LNCaP clone FGC (cell line): ENCODE data around the gene GRK3.
"Not testable (repeated sequence)": the region's sequence is repeated elsewhere in the genome, so short reads cannot be mapped to it uniquely, and the experiment has no call there.

Source experiments
- DNase-seq: peaks from one replicate; pipeline ENCODE4 v3.0.0-alpha.2; 2011; ENCODE audit warnings: low read depth
- H3K4me3 ChIP-seq: 2 replicates; pipeline ENCODE4 v1.5.1; 2011; ENCODE audit warnings: mild to moderate bottlenecking, low read depth, low read length, control low read depth
- TF ChIP-seq, protein P1 (sequence below): IDR thresholded peaks from 2 replicates; pipeline ENCODE4 v1.5.1; 2012; ENCODE audit warnings: mild to moderate bottlenecking; ENCODE audit not compliant: control insufficient read depth, insufficient read depth; ENCODE audit errors: extremely low read depth

The GRK3 gene

DNA sequence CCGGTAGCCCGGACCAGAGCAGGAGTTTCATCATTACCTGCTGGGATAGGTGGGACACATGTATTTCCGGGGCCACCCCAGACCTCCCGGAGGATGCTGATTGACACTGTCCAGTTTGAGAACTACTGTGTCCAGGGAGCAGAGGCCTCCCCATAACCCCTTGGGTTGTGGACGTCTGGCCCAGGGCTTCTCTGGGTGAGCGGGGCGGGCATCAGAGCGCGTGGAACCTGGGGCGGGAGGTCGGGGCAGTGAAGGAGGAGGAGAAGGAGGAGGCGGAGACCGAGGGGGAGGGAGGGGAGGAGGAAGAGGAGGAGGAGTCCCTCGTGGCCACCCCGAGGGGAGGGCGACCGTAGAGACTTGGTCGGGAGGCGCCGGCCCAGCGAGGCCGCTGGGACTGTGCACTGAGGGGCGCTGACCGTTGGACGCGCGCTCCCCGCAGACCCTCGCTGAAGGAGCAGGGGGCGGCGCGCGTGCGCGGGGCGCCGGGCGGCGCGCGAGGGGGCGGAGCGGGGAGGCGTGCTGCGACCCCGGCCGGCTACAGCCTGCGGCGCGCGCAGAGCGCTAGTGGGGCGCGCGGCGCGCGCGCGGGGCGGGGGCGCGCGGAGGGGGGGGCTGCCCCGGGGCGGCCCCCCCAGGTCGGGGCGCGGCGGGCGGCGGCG lies at the start of gene GRK3:
GRK3 (plus strand) TSS at position 356 of the 659 bp plus-strand sequence. CDS start 366 bp downstream, outside the sequence.
- no peak for DNase-seq
- TF ChIP-seq, protein P1, sequence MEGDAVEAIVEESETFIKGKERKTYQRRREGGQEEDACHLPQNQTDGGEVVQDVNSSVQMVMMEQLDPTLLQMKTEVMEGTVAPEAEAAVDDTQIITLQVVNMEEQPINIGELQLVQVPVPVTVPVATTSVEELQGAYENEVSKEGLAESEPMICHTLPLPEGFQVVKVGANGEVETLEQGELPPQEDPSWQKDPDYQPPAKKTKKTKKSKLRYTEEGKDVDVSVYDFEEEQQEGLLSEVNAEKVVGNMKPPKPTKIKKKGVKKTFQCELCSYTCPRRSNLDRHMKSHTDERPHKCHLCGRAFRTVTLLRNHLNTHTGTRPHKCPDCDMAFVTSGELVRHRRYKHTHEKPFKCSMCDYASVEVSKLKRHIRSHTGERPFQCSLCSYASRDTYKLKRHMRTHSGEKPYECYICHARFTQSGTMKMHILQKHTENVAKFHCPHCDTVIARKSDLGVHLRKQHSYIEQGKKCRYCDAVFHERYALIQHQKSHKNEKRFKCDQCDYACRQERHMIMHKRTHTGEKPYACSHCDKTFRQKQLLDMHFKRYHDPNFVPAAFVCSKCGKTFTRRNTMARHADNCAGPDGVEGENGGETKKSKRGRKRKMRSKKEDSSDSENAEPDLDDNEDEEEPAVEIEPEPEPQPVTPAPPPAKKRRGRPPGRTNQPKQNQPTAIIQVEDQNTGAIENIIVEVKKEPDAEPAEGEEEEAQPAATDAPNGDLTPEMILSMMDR: no peak

DNA sequence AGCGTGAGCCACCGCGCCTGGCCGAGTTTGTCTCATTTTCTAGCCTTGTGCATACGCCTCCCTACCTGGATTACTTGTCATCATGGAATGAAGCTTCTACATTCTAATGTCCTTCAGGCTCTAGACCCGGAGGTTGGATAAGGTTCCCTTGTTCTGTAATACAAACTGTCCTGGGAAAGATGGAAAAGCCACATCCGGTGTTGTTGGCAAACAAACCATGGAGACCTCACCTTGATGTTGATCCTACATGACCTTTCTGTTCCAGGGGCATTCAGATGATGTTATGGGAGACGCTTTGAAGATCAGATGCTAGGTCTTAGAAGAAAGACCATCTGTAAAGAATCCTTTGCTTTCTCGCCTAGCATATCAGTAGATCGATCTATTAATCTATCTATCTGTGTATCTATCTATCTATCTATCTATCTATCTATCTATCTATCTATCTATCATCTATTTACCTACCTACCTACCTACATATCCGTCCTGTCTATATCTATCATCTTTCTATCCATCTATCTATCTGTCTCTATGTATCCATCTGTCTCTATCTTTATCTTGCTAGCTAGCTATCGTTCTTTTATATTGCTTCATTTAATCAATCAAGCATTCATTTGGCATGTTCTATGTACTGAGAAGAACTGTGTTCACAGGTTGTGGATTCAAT lies 46.3 kb upstream of the GRK3 start:
- TF ChIP-seq, protein P1: no peak
- H3K4me3 ChIP-seq: no peak overlapping the region
- DNase-seq: no peak

More for the DNA sequence above, at the start of gene GRK3:
- H3K4me3 ChIP-seq: peak within 1 kb of the TSS; percentile 75

DNA sequence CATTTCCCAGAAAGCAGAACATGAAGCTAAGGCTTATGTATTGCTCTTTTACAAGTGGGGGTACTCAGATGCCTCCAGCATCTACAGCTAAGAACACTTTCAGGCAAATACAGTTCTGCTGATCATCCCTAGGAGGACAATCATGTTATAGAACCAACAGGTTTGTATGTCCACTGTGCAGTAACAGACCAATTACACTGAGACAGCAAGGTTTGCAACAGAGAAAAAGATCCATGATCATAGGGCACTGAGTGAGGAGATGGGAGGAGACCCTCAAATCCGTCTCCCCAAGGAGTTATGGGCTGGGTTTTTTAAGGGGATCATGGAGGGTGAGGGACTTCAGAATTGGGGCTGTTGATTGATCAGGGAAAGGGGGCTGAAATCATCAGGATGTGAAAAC lies 39.1 kb upstream of the GRK3 start:
- no peak for DNase-seq
- no peak overlapping the region for H3K4me3 ChIP-seq

DNA sequence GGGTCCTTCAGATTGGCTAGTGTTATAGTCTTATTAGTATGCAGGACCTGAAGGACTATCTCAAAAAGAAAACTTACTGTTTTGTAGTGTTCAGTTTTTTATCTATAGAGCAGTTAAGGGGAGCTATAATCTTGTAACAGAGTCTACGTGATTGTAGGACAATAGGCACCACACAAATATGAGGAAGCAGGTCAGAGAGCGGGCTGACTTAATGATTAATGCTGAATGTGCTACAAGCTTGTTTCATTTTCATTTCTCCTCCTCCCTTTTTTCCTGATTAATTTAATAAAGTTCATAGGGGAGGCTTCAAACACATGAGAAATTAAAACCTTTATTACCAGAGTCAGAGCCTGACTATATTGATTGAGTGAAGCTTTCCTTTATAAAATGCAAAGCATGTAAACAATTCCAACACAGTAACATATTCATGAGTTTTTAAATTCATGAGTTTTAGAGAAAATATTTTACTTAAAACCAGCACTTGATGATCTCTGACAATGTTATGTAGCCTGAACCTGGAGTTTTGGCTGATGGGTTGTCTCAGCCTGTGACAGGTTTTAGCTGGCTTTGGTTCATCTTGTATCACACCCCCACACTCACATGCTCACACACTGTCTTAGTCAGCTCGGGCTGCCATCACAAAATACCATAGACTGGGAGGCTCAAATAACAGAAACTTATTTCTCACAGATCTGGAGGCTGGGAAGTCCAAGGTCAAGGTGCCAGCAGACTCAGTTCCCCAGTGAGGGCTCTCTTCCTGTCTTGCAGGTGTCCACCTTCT lies 38.5 kb upstream of the GRK3 start:
- H3K4me3 ChIP-seq, DNase-seq: not testable (repeated sequence)

More for the DNA sequence above, 39.1 kb upstream of the GRK3 start:
- TF ChIP-seq, protein P1: no peak

DNA sequence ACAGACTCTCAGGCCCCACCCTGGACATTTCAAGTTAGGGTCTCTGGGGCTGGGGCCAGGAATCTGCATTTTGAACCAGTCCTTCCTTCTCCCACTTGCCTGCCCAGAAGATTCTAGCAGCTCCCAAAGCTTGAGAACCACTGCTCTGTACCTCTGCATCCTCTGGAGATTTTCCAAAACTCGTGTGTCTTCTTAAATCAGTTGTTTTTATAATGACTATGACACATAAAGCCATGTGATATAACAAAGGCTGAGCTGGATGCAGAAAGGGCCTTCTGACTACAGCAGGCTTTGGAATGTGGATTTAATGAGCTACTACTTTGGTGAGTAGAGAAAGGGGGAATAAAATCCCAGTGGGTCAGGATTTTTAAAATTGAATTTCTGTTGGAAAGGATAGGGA lies 37.5 kb upstream of the GRK3 start:
- not testable (repeated sequence) for DNase-seq, H3K4me3 ChIP-seq

DNA sequence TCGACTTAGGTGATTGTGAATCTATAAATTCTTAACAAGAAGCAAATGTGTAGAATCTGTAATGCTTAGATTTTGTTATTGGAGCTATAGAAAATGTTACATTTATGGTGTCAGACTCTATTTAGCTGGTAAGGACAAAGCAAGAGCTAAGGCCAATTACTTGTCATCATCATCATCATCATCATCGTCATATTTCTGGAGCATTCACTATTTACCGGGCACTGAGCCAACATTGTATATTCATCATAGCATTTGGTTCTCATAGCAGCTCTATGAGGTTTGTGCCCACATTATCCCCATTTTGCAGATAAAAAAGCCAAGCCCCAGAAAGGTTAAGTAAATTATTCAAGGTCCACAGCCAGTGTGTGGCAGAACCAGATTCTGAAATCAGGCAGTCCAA lies 36.4 kb upstream of the GRK3 start:
- H3K4me3 ChIP-seq, DNase-seq: not testable (repeated sequence)

DNA sequence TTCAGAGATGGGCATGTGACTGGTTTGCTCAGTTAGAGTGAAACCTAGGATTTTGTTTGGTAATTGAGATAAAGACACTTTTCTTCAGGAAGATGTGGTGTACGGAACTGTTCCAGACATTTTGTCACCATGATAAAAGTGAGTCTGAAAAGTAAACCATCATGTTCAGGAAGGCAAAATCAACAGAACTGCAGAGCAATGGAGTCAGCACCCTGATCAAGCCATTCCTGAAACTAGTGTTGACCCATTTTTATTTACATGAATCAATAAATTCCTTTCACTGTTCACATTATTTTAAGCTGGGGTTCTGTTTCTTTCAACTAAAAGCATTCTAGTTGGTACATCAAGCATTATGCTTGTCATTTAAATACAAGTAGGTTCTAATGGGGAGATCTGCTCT lies 35.4 kb upstream of the GRK3 start:
- not testable (repeated sequence) for DNase-seq, H3K4me3 ChIP-seq

DNA sequence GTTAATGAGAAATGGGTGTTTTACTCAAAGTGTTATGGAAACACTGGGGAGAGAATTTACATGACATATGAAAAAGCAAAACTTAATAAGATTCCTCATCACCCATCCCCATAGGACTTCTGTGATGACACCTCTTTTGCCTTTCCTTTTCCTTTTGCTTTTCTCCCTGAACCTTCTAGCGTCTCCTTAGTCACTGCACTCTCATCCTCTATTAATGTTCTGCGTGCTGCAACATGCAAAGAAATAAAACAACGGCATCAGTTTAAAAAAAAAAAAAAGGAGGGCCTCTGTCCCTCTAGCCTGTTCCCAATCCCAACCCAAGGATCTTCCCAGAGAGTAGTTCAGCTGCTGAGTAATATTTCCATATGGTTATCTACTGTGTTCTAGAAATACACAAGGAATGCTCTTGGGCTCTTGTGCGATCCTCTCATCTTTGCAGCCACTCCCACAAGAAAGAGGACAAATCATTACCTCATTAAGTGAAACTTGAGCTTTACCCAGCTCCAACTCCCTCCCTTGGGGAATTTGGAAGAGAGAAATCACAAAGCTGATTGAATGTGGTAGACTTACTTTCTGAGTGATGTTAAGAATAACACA lies 34.8 kb upstream of the GRK3 start:
- DNase-seq, H3K4me3 ChIP-seq: not testable (repeated sequence)

DNA sequence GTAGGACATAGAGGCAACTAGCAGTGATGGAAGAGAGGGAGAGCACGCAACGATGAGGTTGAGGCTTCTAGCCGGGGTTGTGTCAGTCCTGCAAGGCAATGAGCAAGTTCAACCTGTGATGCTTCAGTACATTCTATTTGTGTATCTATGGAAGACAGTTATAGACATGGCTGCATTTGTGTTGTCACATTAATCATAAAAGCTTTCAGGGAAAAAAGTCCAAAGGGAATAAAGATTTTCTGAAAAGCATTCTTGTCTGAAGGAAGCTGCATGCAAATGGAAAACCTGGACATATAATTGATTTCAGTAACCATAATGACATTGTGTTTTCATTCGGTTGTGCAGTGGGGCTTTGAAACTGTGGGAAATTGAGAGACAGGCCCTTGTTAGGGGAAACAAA lies 32.8 kb upstream of the GRK3 start:
- H3K4me3 ChIP-seq, DNase-seq: not testable (repeated sequence)

DNA sequence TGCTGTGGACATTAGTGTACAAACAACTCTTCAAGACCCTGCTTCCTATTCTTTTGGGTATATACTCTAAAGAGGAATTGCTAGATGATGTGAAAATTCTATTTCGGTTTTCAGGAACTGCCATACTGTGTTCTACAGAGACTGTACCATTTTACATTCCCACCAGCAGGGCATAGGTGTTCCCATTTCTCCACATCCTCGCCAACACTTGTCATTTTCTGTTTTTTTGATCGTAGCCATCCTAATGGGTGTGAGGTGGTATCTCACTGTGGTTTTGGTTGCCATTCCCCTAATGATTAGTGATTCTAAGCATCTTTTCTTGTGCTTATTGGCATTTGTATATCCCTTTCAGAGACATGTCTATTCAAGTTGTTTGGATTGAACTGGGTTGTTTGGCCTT lies 29.8 kb upstream of the GRK3 start:
- no peak overlapping the region for H3K4me3 ChIP-seq
- DNase-seq: no peak
- TF ChIP-seq, protein P1: no peak
